Fibroblast of skin of left quadriceps (primary cell): ENCODE measurements around the gene SEMA6B.
"Not testable (repeated sequence)": the region's sequence is repeated elsewhere in the genome, so short reads cannot be mapped to it uniquely, and the experiment has no call there.

Source experiments
- DNase-seq, 2 experiments: peaks; one replicate each; pipeline ENCODE4 v3.0.0-alpha.2; 2013; ENCODE audit warnings: low read depth in 2 of 2

The SEMA6B gene

GRCh38 chr19:4559569-4559968, at the start of gene SEMA6B:
TSS of gene SEMA6B (minus strand) at chr19:4559684. CDS start at chr19:4558457, 1,227 bp downstream.
- no peak for DNase-seq

GRCh38 chr19:4606921-4607678, 47.6 kb upstream of the SEMA6B start:
- no peak for DNase-seq

DNA sequence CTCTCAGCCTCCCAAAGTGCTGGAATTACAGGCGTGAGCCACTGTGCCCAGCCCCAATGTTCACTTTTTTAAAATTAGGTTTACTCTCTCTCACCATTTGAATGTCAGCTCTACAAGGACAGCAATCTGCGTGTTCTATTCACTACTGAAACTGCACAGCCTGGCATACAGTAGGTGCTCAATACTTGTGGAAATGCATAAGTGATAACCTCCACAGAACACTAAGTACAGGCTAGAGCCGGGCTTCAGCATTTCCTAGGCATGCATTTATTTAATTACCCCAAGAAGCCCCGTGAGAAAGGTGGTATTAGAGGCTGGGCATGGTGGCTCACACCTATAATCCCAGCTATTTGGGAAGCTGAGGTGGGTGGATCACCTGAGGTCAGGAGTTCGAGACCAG, 46.7 kb upstream of the SEMA6B start:
- no peak for DNase-seq

DNA sequence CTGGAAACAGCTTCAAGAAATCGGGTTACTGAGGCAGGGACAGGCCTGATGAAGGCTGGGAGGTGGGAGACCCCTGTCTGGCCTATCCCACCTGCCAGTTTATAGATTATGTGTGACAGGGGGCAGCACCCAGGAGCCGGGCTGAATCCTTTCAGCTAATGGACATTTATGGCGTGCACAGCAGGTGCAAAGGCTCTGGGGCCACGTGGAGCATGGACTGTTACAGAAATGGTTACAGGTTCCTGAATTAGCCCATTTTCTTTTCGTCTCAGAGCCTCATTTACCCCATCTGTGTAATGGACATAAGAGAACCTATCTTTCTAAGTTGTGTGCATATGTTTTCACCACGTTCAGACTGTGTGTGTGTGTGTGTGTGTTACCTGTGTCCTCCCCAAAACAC, 45.4 kb upstream of the SEMA6B start:
- DNase-seq, result no peak

GRCh38 chr19:4602915-4603314, 43.4 kb upstream of the SEMA6B start:
- no peak for DNase-seq

DNA sequence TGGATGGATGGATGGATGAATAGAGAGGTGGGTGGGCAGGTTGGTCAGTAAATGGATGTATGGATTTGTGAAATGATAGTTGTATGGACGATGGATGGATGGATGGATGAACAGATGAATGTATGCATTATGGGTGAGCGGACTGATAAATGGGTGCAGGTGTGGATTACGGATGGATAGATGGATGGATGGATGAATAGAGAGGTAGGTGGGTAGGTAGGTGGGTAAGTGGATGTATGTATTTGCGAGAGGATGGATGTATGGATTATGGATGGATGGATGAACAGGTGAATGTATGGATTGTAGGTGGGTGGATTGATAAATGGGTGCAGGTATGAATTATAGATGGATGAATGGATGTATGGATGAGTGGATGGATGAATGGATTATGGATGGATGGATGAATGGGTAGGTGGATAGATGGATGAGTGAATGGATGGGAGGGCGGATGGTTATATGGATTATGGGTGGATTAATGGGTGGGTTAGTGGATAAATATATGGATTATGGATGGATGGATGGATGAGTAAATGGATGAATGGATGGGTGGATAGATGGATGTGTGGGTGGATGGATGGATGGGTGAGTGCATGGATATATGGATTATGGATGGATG, 42.8 kb upstream of the SEMA6B start:
- no peak for DNase-seq

- DNase-seq, result no peak
Measured at GRCh38 chr19:4600893-4601292, 41.4 kb upstream of the SEMA6B start.

DNA sequence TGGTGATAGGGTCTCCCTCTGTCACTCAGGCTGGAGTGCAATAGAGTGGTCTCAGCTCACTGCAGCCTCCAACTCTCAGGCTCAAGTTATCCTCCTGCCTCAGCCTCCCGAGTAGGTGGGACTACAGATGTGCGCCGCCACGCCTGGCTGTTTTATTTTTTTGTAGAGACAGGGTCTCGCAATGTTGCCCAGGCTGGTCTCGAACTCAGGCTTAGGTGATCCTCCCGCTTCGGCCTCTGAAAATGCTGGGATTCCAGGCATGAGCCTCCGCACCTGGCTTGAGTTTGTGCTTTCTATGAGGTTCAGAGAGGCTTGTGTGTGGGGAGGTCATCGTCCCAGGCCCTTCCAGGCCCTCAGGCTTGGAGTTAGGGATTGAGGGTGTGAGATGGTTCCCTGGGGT, 40.6 kb upstream of the SEMA6B start:
- DNase-seq, result no peak

DNA sequence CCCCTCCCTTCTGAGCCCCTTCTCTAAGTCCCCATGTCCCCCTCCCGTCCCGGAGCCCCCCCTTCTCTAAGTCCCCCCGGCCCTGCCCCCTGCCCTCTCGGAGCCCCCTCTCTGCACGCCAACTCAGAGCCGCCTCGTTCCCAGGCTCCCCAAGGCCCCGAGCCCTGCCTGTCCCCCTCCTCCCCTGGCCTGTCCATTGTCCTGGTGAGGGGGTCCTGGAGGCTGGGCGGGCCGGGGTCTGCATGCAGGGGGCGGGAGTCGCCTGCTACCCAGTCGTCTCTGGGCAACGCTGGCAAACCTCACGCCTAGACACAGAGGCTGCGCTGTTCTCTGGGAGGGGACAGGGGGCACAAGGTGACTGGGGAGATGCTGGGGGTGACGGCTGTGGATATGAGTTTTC, 39.2 kb upstream of the SEMA6B start:
- DNase-seq, result no peak

DNA sequence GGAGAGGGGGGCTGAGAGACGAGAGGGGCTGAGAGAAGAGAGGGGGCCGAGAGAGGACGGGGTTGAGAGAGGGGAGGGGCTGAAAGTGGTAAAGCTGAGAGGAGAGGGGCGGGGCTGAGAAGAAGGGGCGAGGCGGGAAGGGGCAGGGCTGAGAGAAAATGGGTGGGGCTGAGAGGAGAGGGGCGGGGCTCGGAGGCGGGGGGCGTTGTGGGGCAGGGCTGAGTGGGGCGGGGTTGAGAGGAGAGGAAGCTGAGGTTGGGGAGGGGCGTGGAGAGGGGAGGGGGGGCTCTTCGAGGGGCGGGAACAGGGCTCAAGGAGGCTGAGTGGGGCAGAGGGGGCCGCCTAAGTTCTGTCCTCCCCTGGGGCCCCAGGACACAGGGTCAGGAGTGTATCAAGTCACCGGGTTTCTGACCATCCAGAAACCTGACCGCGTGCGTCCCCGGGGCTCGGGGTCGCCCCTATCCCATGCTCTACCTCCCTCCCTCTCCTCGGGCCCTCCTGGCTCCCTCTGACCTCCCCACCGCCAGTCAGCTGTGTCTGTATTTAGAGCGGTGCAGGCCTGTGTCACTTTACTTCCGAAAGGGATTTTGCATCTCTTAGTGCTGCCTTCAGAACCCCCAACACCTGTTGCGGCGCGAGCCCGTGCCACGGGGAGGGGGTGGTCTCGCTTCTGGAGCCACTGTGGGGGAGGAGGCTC, 38.6 kb upstream of the SEMA6B start:
- DNase-seq, result no peak

DNA sequence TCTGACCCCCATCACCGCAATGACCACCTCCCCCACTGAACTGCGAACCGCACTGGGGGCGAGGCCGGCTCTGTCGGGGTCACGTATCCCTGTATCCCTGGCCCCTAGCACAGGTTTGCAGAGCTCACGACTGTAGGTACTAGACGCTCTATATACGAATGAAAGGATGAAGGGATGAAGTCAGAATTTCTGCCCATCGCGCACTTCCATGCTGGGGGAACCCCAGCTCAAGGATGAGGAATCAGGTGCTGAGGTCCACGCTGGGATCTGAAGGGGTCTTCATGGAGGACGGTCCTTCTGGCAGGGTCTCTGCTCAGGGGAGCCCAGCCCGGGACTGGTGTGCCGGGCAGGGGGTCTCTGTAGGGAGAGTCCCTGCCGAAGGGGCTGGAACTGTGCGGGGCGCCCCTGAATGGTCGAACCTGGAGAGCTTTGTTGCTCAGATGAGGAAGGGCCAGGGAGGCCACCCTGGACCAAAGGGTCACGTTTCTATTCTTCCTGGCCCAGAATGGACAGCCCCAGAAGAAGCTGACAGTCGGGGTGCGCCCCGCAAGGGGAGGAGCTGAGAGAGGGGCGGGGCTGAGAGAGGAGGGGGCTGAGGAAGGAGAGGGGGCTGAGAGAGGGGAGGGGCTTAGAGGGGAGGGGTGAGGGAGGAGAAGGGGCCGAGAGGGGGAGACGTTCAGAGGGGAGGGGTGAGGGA, 37.9 kb upstream of the SEMA6B start:
- DNase-seq, result no peak

DNA sequence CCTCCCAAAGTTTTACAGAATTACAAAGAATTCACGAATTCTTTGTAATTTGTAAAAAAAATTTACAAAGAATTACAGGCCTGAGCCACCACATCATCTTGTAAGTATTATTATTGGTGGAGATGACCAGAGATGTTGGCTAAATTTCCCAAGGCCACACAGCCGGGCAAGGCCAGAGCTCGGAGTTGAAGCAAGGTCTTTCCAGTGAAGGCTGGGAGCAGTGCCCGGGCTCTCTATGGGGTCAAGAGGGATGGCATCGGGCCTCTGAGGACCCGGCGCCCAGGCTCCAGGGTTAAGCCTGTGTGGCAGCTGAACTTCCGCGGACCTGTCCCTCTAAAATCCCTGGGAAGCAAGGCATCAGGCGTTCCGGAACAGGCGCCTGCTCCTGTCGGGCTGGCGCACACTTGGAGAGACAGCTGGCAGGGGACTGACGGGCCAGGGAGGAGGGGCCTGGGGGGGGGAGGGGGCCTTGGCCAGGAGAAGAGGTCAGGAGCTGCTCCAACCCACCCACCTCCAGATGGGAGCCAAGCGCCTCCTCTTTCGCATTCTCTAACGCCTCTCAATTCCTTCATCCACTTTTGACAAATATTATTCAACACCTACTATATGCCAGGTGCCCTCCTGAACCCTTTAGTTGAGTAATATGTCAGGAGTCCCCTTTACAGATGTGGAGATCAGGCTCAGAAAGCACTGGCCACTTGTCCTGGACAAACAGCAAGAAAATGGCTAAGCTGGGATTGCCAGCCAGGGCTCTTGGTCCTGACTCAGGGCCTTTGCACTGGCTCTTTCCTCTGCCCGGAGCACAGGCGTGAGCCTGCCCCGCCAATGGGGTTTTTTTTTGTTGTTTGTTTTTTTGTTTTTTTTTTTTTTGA, 36.8 kb upstream of the SEMA6B start:
- DNase-seq, result no peak

DNA sequence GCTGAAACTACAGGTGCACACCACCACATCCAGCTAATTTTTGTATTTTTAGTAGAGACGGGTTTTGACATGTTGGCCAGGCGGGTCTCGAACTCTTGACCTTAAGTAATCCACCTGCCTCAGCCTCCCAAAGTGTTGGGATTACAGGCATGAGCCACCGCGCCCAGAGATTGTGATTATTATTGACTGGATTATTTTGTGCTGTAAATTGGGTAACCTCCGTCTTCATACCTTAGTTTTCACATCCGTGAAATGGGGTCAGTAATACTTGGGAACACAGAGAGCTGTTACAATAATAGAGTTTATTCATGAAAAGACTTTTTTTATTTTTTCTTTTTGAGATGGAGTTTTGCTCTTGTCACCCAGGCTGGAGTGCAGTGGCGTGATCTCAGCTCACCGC, 35.7 kb upstream of the SEMA6B start:
- DNase-seq, result not testable (repeated sequence)

DNA sequence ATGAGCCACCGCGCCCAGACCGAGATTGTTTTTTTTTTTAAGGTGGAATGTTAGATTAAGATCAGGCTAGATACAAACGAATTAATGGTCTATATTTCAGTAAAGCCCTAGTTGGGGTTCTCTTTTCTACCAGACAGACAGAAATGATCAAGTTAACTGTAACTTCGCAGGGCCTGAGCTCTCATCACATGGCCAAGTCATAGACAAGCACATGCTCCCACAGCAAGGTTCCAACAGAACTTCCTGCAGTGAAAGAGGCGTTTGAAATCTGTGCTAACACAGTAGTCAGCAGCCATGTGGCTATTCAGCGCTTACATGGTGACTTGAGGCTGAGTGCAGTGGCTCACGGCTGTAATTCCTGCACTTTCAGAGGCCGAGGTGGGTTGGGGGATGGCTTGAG, 34.7 kb upstream of the SEMA6B start:
- no peak for DNase-seq

DNA sequence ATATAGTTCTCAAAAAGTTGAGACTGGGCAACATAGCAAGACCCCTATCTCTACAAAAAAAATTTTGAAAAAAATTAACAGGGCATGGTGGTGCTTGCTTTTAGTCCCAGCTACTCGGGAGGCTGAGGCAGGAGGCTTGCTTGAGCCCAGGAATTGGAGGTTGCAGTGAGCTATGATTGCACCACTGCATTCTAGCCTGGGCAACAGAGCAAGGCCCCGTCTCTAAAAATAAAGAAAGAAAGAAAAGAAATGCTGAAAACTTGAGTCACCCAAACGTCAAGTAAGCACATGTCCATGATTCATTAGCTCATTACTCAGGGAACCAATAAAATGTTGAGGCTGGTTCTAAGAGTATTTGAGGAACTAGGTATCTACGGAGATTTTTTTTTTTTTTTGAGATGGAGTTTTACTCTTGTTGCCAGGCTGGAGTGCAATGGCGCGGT, 33.9 kb upstream of the SEMA6B start:
- no peak for DNase-seq

- no peak for DNase-seq
Measured at GRCh38 chr19:4592445-4592844, 33.0 kb upstream of the SEMA6B start.

- DNase-seq, result no peak
Measured at GRCh38 chr19:4591320-4591719, 31.8 kb upstream of the SEMA6B start.

DNA sequence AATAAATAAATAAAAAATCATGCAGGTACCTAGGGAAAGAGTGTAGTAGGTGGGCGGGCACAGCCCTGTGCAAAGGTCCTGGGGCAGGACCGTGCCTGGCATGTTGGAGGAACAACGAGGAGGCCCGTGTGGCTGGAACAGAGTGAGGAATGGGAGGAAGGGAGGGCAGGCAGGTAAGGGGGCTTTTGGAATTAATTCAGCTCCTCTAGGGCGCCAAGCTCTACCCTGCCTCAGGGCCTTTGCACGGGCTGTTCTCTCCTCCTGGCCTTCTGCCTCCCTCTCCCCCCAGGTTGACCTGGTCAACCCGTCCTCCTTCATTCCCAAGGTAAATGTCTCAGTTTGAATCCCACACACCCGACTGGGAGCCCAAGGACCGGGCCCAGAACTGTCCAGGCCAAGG, 31.1 kb upstream of the SEMA6B start:
- no peak for DNase-seq

DNA sequence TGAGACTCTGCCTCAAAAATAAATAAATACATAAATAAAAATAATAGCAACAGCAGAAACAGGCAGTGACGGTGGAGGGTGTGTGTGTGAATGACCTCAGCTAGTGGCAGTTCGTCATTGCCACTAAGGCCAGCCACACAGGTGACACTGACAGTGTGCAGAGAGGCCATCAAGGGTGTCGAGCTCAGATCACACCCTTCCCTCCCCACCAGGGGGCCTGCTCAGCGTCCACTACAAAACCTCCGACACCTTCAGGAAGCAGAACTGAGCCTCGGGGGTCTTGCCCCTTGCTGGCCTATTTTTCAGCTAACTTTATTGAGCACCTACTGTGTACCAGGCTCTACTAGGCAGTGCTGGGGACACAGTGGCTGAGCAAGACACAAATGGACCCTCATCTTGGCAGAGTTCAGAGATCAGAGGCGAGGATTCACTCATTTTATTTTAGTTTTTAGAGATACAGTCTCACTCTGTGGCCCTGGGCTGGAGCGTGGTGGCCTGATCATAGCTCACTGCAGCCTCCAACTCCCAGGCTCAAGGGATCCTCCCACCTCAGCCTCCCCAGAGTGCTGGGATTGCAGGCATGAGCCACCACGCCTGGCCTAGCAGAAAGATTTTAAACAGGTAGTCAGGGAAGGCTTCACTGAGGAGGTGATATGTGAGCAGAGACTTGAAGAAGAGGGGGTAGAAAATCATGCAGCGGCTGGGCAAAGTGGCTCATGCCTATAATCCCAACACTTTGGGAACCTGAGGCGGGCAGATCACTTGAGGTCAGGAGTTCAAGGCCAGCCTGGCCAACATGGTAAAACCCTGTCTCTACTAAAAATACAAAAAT, 30.3 kb upstream of the SEMA6B start:
- DNase-seq, result no peak

GRCh38 chr19:4588291-4588761, 28.8 kb upstream of the SEMA6B start:
- DNase-seq, result no peak
